ENCODE data around the gene DNAAF5.

Gene DNAAF5

GRCh38 chr7:696426-696811 is 30.1 kb upstream of the DNAAF5 start:
- Histone ChIP-seq H3K4me1 (ENCODE audit: insufficient read depth, low read length) (no peaks in the 10 kb centered on the region), H3K36me3 (ENCODE audit: insufficient read depth, low read length) (no peaks in the 10 kb centered on the region)

GRCh38 chr7:696812-697551 is 29.5 kb upstream of the DNAAF5 start:
- Histone ChIP-seq H3K4me1 (ENCODE audit: insufficient read depth, low read length) (no peaks in the 10 kb centered on the region), H3K36me3 (ENCODE audit: insufficient read depth, low read length) (no peaks in the 10 kb centered on the region), H3K9me3 (ENCODE audit: low read length) (no peaks in the 10 kb centered on the region), H3K4me3 (ENCODE audit: low read length) (no peak overlapping the region), H3K27me3 (ENCODE audit: insufficient read depth, low read length) (no peaks in the 10 kb centered on the region), H2AFZ (ENCODE audit: low read depth, low read length) (no peak overlapping the region)

More at GRCh38 chr7:696426-696811, 30.1 kb upstream of the DNAAF5 start:
- Histone ChIP-seq H3K27me3 (ENCODE audit: insufficient read depth, low read length) (no peaks in the 10 kb centered on the region), H3K9me3 (ENCODE audit: low read length) (peaks cover 3% of the 10 kb centered on the region), H2AFZ (ENCODE audit: low read depth, low read length) (no peak overlapping the region), H3K4me3 (ENCODE audit: low read length) (no peak overlapping the region)

- Histone ChIP-seq H3K36me3 (ENCODE audit: insufficient read depth, low read length) (no peaks in the 10 kb centered on the region), H2AFZ (ENCODE audit: low read depth, low read length) (no peak overlapping the region), H3K9me3 (ENCODE audit: low read length) (no peaks in the 10 kb centered on the region), H3K4me3 (ENCODE audit: low read length) (no peak overlapping the region), H3K27me3 (ENCODE audit: insufficient read depth, low read length) (no peaks in the 10 kb centered on the region), H3K4me1 (ENCODE audit: insufficient read depth, low read length) (no peaks in the 10 kb centered on the region)
These were observed 27.7 kb upstream of the DNAAF5 start for GRCh38 chr7:698515-699475.

GRCh38 chr7:699476-700170 is 26.9 kb upstream of the DNAAF5 start:
- H2AFZ ChIP-seq (ENCODE audit: low read depth, low read length) = no peak overlapping the region
- no peaks in the 10 kb centered on the region for H3K9me3 ChIP-seq (ENCODE audit: low read length)
- H3K27me3 ChIP-seq (ENCODE audit: insufficient read depth, low read length) = no peaks in the 10 kb centered on the region
- no peaks in the 10 kb centered on the region for H3K4me1 ChIP-seq (ENCODE audit: insufficient read depth, low read length)
- no peaks in the 10 kb centered on the region for H3K36me3 ChIP-seq (ENCODE audit: insufficient read depth, low read length)
- H3K4me3 ChIP-seq (ENCODE audit: low read length) = no peak overlapping the region

GRCh38 chr7:701086-701671 is 25.3 kb upstream of the DNAAF5 start:
- H2AFZ ChIP-seq (ENCODE audit: low read depth, low read length) = no peak overlapping the region
- H3K27me3 ChIP-seq (ENCODE audit: insufficient read depth, low read length) = no peaks in the 10 kb centered on the region
- H3K4me3 ChIP-seq (ENCODE audit: low read length) = no peak overlapping the region
- H3K9me3 ChIP-seq (ENCODE audit: low read length) = no peaks in the 10 kb centered on the region
- no peaks in the 10 kb centered on the region for H3K4me1 ChIP-seq (ENCODE audit: insufficient read depth, low read length)
- no peaks in the 10 kb centered on the region for H3K36me3 ChIP-seq (ENCODE audit: insufficient read depth, low read length)

- H3K4me1 ChIP-seq (ENCODE audit: insufficient read depth, low read length) = no peaks in the 10 kb centered on the region
- H3K4me3 ChIP-seq (ENCODE audit: low read length) = no peak overlapping the region
- no peaks in the 10 kb centered on the region for H3K27me3 ChIP-seq (ENCODE audit: insufficient read depth, low read length)
- H3K36me3 ChIP-seq (ENCODE audit: insufficient read depth, low read length) = no peaks in the 10 kb centered on the region
- H2AFZ ChIP-seq (ENCODE audit: low read depth, low read length) = no peak overlapping the region
- no peaks in the 10 kb centered on the region for H3K9me3 ChIP-seq (ENCODE audit: low read length)
These were observed 23.4 kb upstream of the DNAAF5 start for GRCh38 chr7:703049-703448.

- Histone ChIP-seq H2AFZ (ENCODE audit: low read depth, low read length) (no peak overlapping the region), H3K4me1 (ENCODE audit: insufficient read depth, low read length) (no peaks in the 10 kb centered on the region), H3K36me3 (ENCODE audit: insufficient read depth, low read length) (no peaks in the 10 kb centered on the region), H3K4me3 (ENCODE audit: low read length) (no peak overlapping the region), H3K27me3 (ENCODE audit: insufficient read depth, low read length) (no peaks in the 10 kb centered on the region), H3K9me3 (ENCODE audit: low read length) (peaks cover 4% of the 10 kb centered on the region)
These were observed 19.8 kb upstream of the DNAAF5 start for GRCh38 chr7:706721-707120.

- peaks cover 4% of the 10 kb centered on the region for H3K9me3 ChIP-seq (ENCODE audit: low read length)
- no peak overlapping the region for H3K4me3 ChIP-seq (ENCODE audit: low read length)
- H2AFZ ChIP-seq (ENCODE audit: low read depth, low read length) = no peak overlapping the region
- no peaks in the 10 kb centered on the region for H3K4me1 ChIP-seq (ENCODE audit: insufficient read depth, low read length)
- H3K36me3 ChIP-seq (ENCODE audit: insufficient read depth, low read length) = no peaks in the 10 kb centered on the region
- H3K27me3 ChIP-seq (ENCODE audit: insufficient read depth, low read length) = no peaks in the 10 kb centered on the region
These were observed 19.1 kb upstream of the DNAAF5 start for GRCh38 chr7:707296-708000.

GRCh38 chr7:710161-710560 is 16.3 kb upstream of the DNAAF5 start:
- Histone ChIP-seq H3K4me1 (ENCODE audit: insufficient read depth, low read length) (no peaks in the 10 kb centered on the region), H3K9me3 (ENCODE audit: low read length) (peaks cover 4% of the 10 kb centered on the region), H3K4me3 (ENCODE audit: low read length) (no peak overlapping the region), H2AFZ (ENCODE audit: low read depth, low read length) (no peak overlapping the region), H3K27me3 (ENCODE audit: insufficient read depth, low read length) (no peaks in the 10 kb centered on the region), H3K36me3 (ENCODE audit: insufficient read depth, low read length) (no peaks in the 10 kb centered on the region)

- no peak overlapping the region for H2AFZ ChIP-seq (ENCODE audit: low read depth, low read length)
These were observed 15.2 kb upstream of the DNAAF5 start for GRCh38 chr7:711093-711921.

GRCh38 chr7:711922-712380 is 14.5 kb upstream of the DNAAF5 start:
- Histone ChIP-seq H3K36me3 (ENCODE audit: insufficient read depth, low read length) (no peaks in the 10 kb centered on the region), H3K27me3 (ENCODE audit: insufficient read depth, low read length) (no peaks in the 10 kb centered on the region), H3K9me3 (ENCODE audit: low read length) (peaks cover 4% of the 10 kb centered on the region), H3K4me3 (ENCODE audit: low read length) (peak overlapping the region; percentile 21), H3K4me1 (ENCODE audit: insufficient read depth, low read length) (no peaks in the 10 kb centered on the region), H2AFZ (ENCODE audit: low read depth, low read length) (no peak overlapping the region)

More at GRCh38 chr7:711093-711921, 15.2 kb upstream of the DNAAF5 start:
- Histone ChIP-seq H3K4me1 (ENCODE audit: insufficient read depth, low read length) (no peaks in the 10 kb centered on the region), H3K4me3 (ENCODE audit: low read length) (no peak overlapping the region), H3K27me3 (ENCODE audit: insufficient read depth, low read length) (no peaks in the 10 kb centered on the region), H3K9me3 (ENCODE audit: low read length) (peaks cover 4% of the 10 kb centered on the region), H3K36me3 (ENCODE audit: insufficient read depth, low read length) (no peaks in the 10 kb centered on the region)
